Chondrocyte (in vitro differentiated cells): ENCODE results near the gene SLC2A4RG. TPM values are rescaled to one million over a fixed set of nuclear protein-coding genes. Genes with fewer than 3 reads are reported as not detected.

Source experiments
- DNase-seq: peaks from one replicate; pipeline ENCODE4 v3.0.0; 2021; ENCODE audit warnings: mixed read lengths, low spot score
- H3K27ac Mint-ChIP-seq: one replicate; pipeline ENCODE4 v1.8.0; 2021; ENCODE audit warnings: mild to moderate bottlenecking, moderate library complexity, mixed read lengths; ENCODE audit not compliant: unreplicated experiment
- H3K27me3 Mint-ChIP-seq: 2 replicates; pipeline ENCODE4 v1.8.0; 2021; ENCODE audit warnings: low read depth, mixed read lengths
- H3K36me3 Mint-ChIP-seq: 2 replicates; pipeline ENCODE4 v1.8.0; 2021; ENCODE audit warnings: low read depth, mixed read lengths
- H3K4me1 Mint-ChIP-seq: 2 replicates; pipeline ENCODE4 v1.8.0; 2021; ENCODE audit warnings: low read depth, mild to moderate bottlenecking, mixed read lengths
- H3K4me3 Mint-ChIP-seq: one replicate; pipeline ENCODE4 v1.8.0; 2021; ENCODE audit warnings: mild to moderate bottlenecking, moderate library complexity, mixed read lengths; ENCODE audit not compliant: unreplicated experiment
- H3K9me3 Mint-ChIP-seq: 2 replicates; pipeline ENCODE4 v1.8.0; 2021; ENCODE audit warnings: low read depth, mixed read lengths
- total RNA-seq: library from RNA; stranded (reverse); gene quantifications from 3 replicates; pipeline ENCODE4 v1.2.1, GENCODE V29; 2021
- TF ChIP-seq, protein P1 (sequence below): fragments of 200-600 bp; sonication (generic); IDR thresholded peaks from 2 replicates; pipeline ENCODE4 v1.5.0; 2021; ENCODE audit warnings: antibody characterized with exemption, mild to moderate bottlenecking, moderate library complexity

SLC2A4RG gene
- total RNA-seq, 1 donor from 2014 or later, result 101 TPM

DNA sequence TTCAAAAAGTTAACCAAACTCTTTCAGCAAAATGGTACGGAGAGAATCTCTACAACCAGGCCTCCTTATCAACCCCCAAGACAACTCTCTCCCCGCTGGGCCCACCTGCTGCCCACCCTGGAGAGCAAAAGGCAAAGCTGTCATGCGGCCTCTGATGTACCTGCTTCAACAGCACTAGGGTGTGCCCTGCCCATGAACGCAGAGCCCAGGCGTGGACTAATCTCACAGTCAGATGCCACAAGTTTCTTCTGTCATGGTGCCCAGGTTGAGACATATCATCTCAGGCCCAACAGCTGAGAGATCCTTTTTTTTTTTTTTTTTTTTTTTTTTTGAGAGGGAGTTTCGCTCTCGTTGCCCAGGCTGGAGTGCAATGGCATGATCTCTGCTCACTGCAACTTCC is 26.3 kb downstream of the SLC2A4RG start:
- no peaks in the 10 kb centered on the region for H3K9me3 Mint-ChIP-seq
- no peaks in the 10 kb centered on the region for H3K4me1 Mint-ChIP-seq
- peaks cover 10% of the 10 kb centered on the region for H3K36me3 Mint-ChIP-seq
- no peak overlapping the region for H3K4me3 Mint-ChIP-seq
- H3K27me3 Mint-ChIP-seq, result no peaks in the 10 kb centered on the region
- H3K27ac Mint-ChIP-seq, result no peak overlapping the region
- DNase-seq, result no peak
- TF ChIP-seq, protein P1, sequence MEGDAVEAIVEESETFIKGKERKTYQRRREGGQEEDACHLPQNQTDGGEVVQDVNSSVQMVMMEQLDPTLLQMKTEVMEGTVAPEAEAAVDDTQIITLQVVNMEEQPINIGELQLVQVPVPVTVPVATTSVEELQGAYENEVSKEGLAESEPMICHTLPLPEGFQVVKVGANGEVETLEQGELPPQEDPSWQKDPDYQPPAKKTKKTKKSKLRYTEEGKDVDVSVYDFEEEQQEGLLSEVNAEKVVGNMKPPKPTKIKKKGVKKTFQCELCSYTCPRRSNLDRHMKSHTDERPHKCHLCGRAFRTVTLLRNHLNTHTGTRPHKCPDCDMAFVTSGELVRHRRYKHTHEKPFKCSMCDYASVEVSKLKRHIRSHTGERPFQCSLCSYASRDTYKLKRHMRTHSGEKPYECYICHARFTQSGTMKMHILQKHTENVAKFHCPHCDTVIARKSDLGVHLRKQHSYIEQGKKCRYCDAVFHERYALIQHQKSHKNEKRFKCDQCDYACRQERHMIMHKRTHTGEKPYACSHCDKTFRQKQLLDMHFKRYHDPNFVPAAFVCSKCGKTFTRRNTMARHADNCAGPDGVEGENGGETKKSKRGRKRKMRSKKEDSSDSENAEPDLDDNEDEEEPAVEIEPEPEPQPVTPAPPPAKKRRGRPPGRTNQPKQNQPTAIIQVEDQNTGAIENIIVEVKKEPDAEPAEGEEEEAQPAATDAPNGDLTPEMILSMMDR, result no peak

DNA sequence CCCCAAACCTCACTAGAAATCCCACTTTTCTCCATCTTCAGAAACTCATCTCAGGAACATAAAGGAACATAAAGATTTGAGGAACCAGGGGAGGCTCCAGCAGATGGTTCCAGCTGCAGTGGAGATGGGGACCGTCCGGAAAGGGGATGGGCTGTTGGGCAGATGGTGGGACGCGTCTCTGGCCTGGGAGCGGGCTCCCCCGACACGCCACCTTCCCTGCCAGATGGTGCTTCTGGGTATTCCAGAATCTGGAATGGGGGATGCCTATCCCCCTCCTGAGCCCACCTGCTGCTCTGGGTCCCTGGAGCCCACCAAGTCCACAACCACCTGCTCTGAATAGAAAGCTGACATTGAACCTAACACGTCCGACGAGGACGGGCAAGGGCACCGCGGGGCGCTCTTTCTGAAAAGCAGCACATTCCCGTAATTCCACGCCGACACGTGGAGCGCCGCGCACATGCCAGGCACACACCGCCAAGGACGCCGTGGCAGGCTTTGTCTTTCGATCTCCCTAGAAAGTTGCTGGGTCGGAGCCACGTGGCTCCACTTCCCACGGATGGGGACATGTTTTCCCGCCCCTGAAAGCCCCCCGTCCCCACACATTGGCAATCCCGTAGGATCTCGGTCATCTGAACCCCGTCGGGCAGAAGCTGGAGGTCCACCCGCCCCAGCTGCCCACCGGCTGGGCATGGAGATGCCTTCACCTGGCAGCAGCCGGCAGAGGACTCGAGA is 27.3 kb downstream of the SLC2A4RG start:
- Mint-ChIP-seq H3K4me1 (no peaks in the 10 kb centered on the region), H3K9me3 (no peaks in the 10 kb centered on the region), H3K4me3 (no peak overlapping the region), H3K27me3 (no peaks in the 10 kb centered on the region), H3K36me3 (peaks cover 10% of the 10 kb centered on the region), H3K27ac (no peak overlapping the region)
- no peak for DNase-seq
- TF ChIP-seq, protein P1, result no peak

DNA sequence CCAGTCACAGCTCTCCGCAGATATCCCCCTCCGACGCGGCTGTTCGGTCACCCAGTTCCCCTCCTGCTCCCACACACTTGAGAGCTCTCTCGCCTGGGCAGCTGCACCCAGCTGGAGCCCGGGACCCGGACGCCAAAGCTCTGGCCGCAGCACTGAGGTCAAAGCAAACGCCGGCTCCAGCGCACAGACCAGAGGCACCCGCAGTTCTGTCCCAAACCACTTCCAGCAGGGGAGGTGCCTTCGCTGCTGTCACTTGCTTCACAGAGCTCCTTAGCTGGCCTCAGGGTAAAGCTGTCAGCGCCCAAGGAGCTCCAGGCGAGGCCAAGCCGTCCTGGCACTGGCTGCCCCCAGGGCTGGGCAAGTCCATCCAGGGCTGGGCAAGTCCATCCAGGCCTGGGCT is 27.9 kb downstream of the SLC2A4RG start:
- peaks cover 10% of the 10 kb centered on the region for H3K36me3 Mint-ChIP-seq
- no peaks in the 10 kb centered on the region for H3K9me3 Mint-ChIP-seq
- DNase-seq, result no peak
- no peak overlapping the region for H3K4me3 Mint-ChIP-seq
- TF ChIP-seq, protein P1, result no peak
- no peaks in the 10 kb centered on the region for H3K27me3 Mint-ChIP-seq
- H3K27ac Mint-ChIP-seq, result no peak overlapping the region
- no peaks in the 10 kb centered on the region for H3K4me1 Mint-ChIP-seq

DNA sequence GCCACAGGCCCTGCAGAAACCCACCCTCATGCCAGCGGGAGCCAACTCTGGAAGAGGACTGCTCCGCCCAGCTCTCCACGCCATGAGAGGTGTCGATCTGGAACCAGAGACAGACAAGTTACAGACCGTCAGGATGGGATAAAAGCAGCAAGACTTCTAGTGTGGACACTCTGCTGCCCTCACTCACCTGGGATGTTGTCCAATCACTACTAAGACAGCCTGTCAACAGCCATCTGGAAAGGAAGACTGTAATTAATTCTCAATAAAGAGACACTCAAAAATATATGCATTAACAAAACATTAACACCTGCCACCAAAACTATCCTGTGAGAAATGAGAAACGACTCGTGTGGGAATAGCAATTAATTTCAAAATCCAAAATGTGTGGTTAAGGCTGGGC is 28.3 kb downstream of the SLC2A4RG start:
- Mint-ChIP-seq H3K27ac (no peak overlapping the region), H3K4me1 (no peaks in the 10 kb centered on the region), H3K36me3 (peaks cover 10% of the 10 kb centered on the region), H3K9me3 (no peaks in the 10 kb centered on the region), H3K4me3 (no peak overlapping the region), H3K27me3 (no peaks in the 10 kb centered on the region)
- DNase-seq, result no peak
- TF ChIP-seq, protein P1, result no peak

DNA sequence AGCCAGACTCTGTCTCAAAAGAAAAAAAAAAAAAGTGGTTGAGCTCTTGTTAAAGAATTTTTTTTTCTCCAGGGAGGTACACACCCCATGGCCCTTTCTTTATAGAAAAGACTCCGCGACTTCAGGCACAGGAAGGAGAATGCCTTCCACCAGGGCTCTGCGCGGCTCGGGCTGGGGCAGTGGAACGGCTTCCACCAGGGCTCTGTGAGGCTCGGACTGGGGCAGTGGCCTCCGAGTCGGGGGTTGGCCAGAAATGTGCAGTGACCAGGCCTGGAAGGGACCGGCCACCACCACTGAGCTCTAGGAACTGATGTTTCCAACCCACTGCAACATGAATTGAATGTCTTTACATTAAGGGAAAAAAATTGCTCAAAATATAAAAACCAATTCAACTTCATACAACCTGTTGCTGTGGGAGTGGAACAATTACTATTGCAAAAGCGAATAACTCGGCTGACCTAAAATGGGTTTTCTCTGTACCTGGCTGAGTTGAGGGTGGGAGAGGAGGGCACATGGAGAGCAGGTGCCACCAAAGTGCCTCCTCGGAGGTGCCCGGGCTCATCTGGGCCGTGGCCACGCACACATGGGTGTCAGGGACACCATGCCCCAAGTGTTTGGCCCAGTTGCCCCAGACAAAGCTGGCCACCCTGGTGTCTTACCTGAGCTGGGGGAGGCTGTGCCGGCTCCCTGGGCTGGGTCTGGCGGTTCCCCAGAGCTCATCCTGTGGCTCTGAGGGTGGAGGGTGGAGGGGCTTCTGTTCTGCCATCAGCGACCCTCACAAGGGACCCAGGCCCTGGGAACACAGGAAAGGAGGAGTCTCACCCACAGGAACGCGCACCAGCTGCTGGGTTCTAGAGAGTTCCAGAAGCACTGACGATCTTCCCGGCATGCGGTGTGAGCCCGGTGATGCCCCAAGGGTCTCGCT is 29.3 kb downstream of the SLC2A4RG start:
- H3K9me3 Mint-ChIP-seq, result no peaks in the 10 kb centered on the region
- DNase-seq, result no peak
- H3K4me3 Mint-ChIP-seq, result no peak overlapping the region
- H3K36me3 Mint-ChIP-seq, result peaks cover 8% of the 10 kb centered on the region
- peaks cover 3% of the 10 kb centered on the region for H3K4me1 Mint-ChIP-seq
- no peak overlapping the region for H3K27ac Mint-ChIP-seq
- TF ChIP-seq, protein P1, result no peak
- H3K27me3 Mint-ChIP-seq, result no peaks in the 10 kb centered on the region
